GOT3 (cell line): ENCODE data around the gene CNKSR2.

Source experiments
- DNase-seq: peaks from one replicate; lab custom pipeline; 2025; ENCODE audit warnings: mixed read lengths; lab: John Stamatoyannopoulos, UW

CNKSR2 gene

GRCh38 chrX:21374163-21374993 lies at the start of gene CNKSR2:
Gene CNKSR2, plus strand, starts transcription at chrX:21374418. Its CDS starts 480 bp downstream, at chrX:21374898.
- no peak for DNase-seq

GRCh38 chrX:21354725-21355124 lies 19.5 kb upstream of the CNKSR2 start:
- DNase-seq, result no peak

GRCh38 chrX:21355831-21356230 lies 18.4 kb upstream of the CNKSR2 start:
- no peak for DNase-seq

- DNase-seq, result no peak
Observed at GRCh38 chrX:21369613-21370012, 4.6 kb upstream of the CNKSR2 start.

GRCh38 chrX:21373001-21373400 lies 1.2 kb upstream of the CNKSR2 start:
- no peak for DNase-seq

- peak; percentile 22 for DNase-seq
Observed at GRCh38 chrX:21373637-21374162, 518 bp upstream of the CNKSR2 start.

GRCh38 chrX:21374994-21375707 lies 933 bp downstream of the CNKSR2 start:
- no peak for DNase-seq

GRCh38 chrX:21375708-21376009 lies 1.4 kb downstream of the CNKSR2 start:
- no peak for DNase-seq

- no peak for DNase-seq
Observed at GRCh38 chrX:21376636-21377035, 2.4 kb downstream of the CNKSR2 start.

GRCh38 chrX:21379991-21380390 lies 5.8 kb downstream of the CNKSR2 start:
- no peak for DNase-seq

GRCh38 chrX:21382715-21383114 lies 8.5 kb downstream of the CNKSR2 start:
- no peak for DNase-seq

- no peak for DNase-seq
Observed at GRCh38 chrX:21383546-21383945, 9.3 kb downstream of the CNKSR2 start.

GRCh38 chrX:21384178-21384577 lies 10.0 kb downstream of the CNKSR2 start:
- no peak for DNase-seq

- no peak for DNase-seq
Observed at GRCh38 chrX:21394792-21395191, 20.6 kb downstream of the CNKSR2 start.

GRCh38 chrX:21398426-21398825 lies 24.2 kb downstream of the CNKSR2 start:
- DNase-seq, result no peak

GRCh38 chrX:21400408-21401121 lies 26.3 kb downstream of the CNKSR2 start:
- no peak for DNase-seq

GRCh38 chrX:21408307-21408706 lies 34.1 kb downstream of the CNKSR2 start:
- DNase-seq, result no peak

- DNase-seq, result no peak
Observed at GRCh38 chrX:21408788-21409187, 34.6 kb downstream of the CNKSR2 start.

- DNase-seq, result no peak
Observed at GRCh38 chrX:21412029-21412428, 37.8 kb downstream of the CNKSR2 start.

GRCh38 chrX:21412883-21413282 lies 38.7 kb downstream of the CNKSR2 start:
- no peak for DNase-seq

- DNase-seq, result no peak
Observed at GRCh38 chrX:21427086-21427485, 52.9 kb downstream of the CNKSR2 start.

GRCh38 chrX:21437036-21437435 lies 62.8 kb downstream of the CNKSR2 start:
- DNase-seq, result no peak

- DNase-seq, result no peak
Observed at GRCh38 chrX:21438792-21439191, 64.6 kb downstream of the CNKSR2 start.
